DOHH2 (cell line): ENCODE data around the gene RNF2.
"Not testable (repeated sequence)": the region's sequence is repeated elsewhere in the genome, so short reads cannot be mapped to it uniquely, and the experiment has no call there.

Experiments used
- H3F3A ChIP-seq: fragments of 200-600 bp; sonication (generic), shearing (Covaris generic); 2 replicates; pipeline ENCODE4 v1.6.0; 2016; ENCODE audit warnings: antibody characterized with exemption, mild to moderate bottlenecking; ENCODE audit not compliant: control insufficient read depth, insufficient read depth
- H3K27ac ChIP-seq: fragments of 200-600 bp; sonication (generic); 2 replicates; pipeline ENCODE4 v1.5.1; 2014; ENCODE audit warnings: low read depth, mild to moderate bottlenecking, low read length, moderate library complexity
- H3K27me3 ChIP-seq: fragments of 200-600 bp; sonication (generic); 2 replicates; pipeline ENCODE4 v1.6.1; 2014; ENCODE audit warnings: mild to moderate bottlenecking, low read length, mixed read lengths; ENCODE audit not compliant: control insufficient read depth
- H3K36me3 ChIP-seq: fragments of 200-600 bp; sonication (generic); 2 replicates; pipeline ENCODE4 v1.6.1; 2014; ENCODE audit warnings: mild to moderate bottlenecking, low read length, moderate library complexity, mixed read lengths; ENCODE audit not compliant: control insufficient read depth
- H3K4me1 ChIP-seq: fragments of 200-600 bp; sonication (generic); 2 replicates; pipeline ENCODE4 v1.6.1; 2014; ENCODE audit warnings: mild to moderate bottlenecking, low read length, mixed read lengths; ENCODE audit not compliant: control insufficient read depth
- H3K4me2 ChIP-seq: fragments of 200-600 bp; sonication (generic); 2 replicates; pipeline ENCODE4 v1.6.0; 2014; ENCODE audit warnings: mild to moderate bottlenecking, low read length, moderate library complexity
- H3K4me3 ChIP-seq: fragments of 200-600 bp; sonication (generic); 2 replicates; pipeline ENCODE4 v1.5.1; 2014; ENCODE audit warnings: mild to moderate bottlenecking, low read length, mixed read lengths
- H3K79me2 ChIP-seq: fragments of 200-600 bp; sonication (generic); 2 replicates; pipeline ENCODE4 v1.6.1; 2014; ENCODE audit warnings: mild to moderate bottlenecking, low read length, mixed read lengths; ENCODE audit not compliant: control insufficient read depth
- H3K9me2 ChIP-seq: fragments of 200-600 bp; sonication (generic); replicated peaks from 2 replicates; pipeline ENCODE4 v1.6.1; 2014; ENCODE audit warnings: mild to moderate bottlenecking, low read length, mixed read lengths; ENCODE audit not compliant: control insufficient read depth
- H3K9me3 ChIP-seq: fragments of 200-600 bp; sonication (generic); 2 replicates; pipeline ENCODE4 v1.6.1; 2014; ENCODE audit warnings: antibody characterized with exemption, low read length, mixed read lengths; ENCODE audit not compliant: control insufficient read depth, insufficient read depth
- H4K20me1 ChIP-seq: fragments of 200-600 bp; sonication (generic); 2 replicates; pipeline ENCODE4 v1.6.0; 2014; ENCODE audit warnings: low read depth, mild to moderate bottlenecking, antibody characterized with exemption, low read length, moderate library complexity; ENCODE audit not compliant: control insufficient read depth, insufficient read depth
- EZH2phosphoT487 ChIP-seq: fragments of 200-600 bp; sonication (generic); IDR thresholded peaks from 2 replicates; pipeline ENCODE4 v1.6.1; 2017; ENCODE audit warnings: borderline replicate concordance, mild to moderate bottlenecking, antibody characterized with exemption, low read length, moderate library complexity, mixed read lengths
- TF ChIP-seq, protein P1 (sequence below): fragments of 200-600 bp; sonication (generic); IDR thresholded peaks from one replicate; pipeline ENCODE4 v1.5.1; 2014; ENCODE audit warnings: antibody characterized with exemption, mild to moderate bottlenecking, low read depth, low read length; ENCODE audit not compliant: poor library complexity, severe bottlenecking

Gene RNF2

DNA sequence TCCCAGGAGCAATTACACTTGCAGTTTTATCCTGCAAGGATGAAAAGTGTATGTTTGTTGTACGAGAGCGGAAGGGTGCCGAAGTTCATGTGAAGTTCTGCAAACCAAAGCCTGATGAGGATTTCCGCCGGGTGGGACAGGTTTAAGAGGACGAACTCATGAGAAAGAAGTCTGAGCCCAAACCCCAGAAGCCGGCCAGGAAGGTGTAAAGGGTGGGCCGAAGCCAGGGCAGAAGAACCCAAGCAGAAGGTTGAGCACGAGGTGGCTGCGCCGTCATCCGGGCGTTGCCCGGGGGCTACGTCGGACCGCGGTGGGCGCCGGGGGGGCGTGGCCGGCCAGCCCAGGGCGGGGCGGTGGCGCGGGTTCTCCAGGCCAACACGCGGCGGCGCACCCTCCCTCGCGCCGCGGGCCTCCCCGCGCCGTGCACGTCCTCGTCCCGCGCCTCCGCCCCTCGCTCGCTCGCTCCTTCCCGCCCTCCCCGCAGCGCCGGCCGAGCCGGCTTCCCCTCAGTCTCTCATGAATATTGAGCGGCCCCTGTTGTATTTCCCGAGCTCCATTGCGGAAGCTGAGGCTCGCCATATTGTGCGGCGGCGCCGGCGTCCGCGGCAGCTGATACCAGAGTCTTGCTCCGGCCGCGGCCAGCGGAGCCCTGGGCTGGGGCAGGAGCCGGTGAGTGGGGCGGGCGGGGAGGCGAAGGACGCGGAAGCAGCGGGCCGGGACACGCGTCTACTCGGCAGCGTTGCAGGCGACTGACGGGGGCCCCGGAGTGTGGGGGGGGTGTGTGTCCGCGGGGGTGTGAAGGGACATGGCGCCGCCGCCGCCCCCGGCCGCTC is at the start of gene RNF2:
TSS of gene RNF2 (plus strand) at position 578 of the 833 bp plus-strand sequence. CDS start 41,996 bp downstream, outside the sequence.
- Histone ChIP-seq H3K4me1 (peaks cover 15% of the 10 kb centered on the region), H4K20me1 (peaks cover 15% of the 10 kb centered on the region; the same call in 1 of the 2 replicates), H3F3A (peaks cover 12% of the 10 kb centered on the region), H3K79me2 (peaks cover 44% of the 10 kb centered on the region), H3K9me3 (no peaks in the 10 kb centered on the region), H3K4me2 (peak within 1 kb of the TSS; percentile 70), H3K36me3 (peaks cover 2% of the 10 kb centered on the region; the same call in 1 of the 2 replicates), H3K27me3 (no peaks in the 10 kb centered on the region), H3K27ac (peak within 1 kb of the TSS; percentile 16; the same call in 1 of the 2 replicates), H3K4me3 (peak within 1 kb of the TSS; percentile 93), H3K9me2 (no peaks in the 10 kb centered on the region)
- no peak for TF ChIP-seq EZH2phosphoT487
- TF ChIP-seq, protein P1, sequence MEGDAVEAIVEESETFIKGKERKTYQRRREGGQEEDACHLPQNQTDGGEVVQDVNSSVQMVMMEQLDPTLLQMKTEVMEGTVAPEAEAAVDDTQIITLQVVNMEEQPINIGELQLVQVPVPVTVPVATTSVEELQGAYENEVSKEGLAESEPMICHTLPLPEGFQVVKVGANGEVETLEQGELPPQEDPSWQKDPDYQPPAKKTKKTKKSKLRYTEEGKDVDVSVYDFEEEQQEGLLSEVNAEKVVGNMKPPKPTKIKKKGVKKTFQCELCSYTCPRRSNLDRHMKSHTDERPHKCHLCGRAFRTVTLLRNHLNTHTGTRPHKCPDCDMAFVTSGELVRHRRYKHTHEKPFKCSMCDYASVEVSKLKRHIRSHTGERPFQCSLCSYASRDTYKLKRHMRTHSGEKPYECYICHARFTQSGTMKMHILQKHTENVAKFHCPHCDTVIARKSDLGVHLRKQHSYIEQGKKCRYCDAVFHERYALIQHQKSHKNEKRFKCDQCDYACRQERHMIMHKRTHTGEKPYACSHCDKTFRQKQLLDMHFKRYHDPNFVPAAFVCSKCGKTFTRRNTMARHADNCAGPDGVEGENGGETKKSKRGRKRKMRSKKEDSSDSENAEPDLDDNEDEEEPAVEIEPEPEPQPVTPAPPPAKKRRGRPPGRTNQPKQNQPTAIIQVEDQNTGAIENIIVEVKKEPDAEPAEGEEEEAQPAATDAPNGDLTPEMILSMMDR: no peak

- not testable (repeated sequence) for H3K27me3 ChIP-seq, H3K9me3 ChIP-seq, H3K4me2 ChIP-seq
Measured at GRCh38 chr1:184999974-185000373, 45.4 kb upstream of the RNF2 start.

GRCh38 chr1:185001312-185001880 is 44.0 kb upstream of the RNF2 start:
- H3F3A ChIP-seq, H3K4me3 ChIP-seq, H3K79me2 ChIP-seq, H3K9me3 ChIP-seq, H4K20me1 ChIP-seq, H3K4me2 ChIP-seq, H3K4me1 ChIP-seq, H3K36me3 ChIP-seq, H3K27ac ChIP-seq, H3K27me3 ChIP-seq, H3K9me2 ChIP-seq: not testable (repeated sequence)

More at GRCh38 chr1:184999974-185000373, 45.4 kb upstream of the RNF2 start:
- H3K79me2 ChIP-seq, H3K4me1 ChIP-seq, H4K20me1 ChIP-seq, H3K9me2 ChIP-seq, H3K36me3 ChIP-seq, H3K4me3 ChIP-seq, H3F3A ChIP-seq, H3K27ac ChIP-seq: not testable (repeated sequence)

GRCh38 chr1:185008838-185009237 is 36.5 kb upstream of the RNF2 start:
- no peaks in the 10 kb centered on the region for H3K4me1 ChIP-seq
- no peaks in the 10 kb centered on the region for H4K20me1 ChIP-seq
- H3K9me2 ChIP-seq: no peaks in the 10 kb centered on the region
- no peaks in the 10 kb centered on the region for H3K27me3 ChIP-seq
- TF ChIP-seq EZH2phosphoT487: no peak
- TF ChIP-seq, protein P1: no peak
- H3K27ac ChIP-seq: no peak overlapping the region
- H3F3A ChIP-seq: no peaks in the 10 kb centered on the region
- H3K36me3 ChIP-seq: no peaks in the 10 kb centered on the region
- H3K79me2 ChIP-seq: no peaks in the 10 kb centered on the region
- no peaks in the 10 kb centered on the region for H3K9me3 ChIP-seq
- no peak overlapping the region for H3K4me3 ChIP-seq
- no peak overlapping the region for H3K4me2 ChIP-seq
